Activated T-helper 9 cell treated with anti-CD3 and anti-CD28 coated beads, Interleukin-2, amount 50 U/mL, for 16 hours (primary cell): ENCODE results near the gene MAT2A.
"Not testable (repeated sequence)": the region's sequence is repeated elsewhere in the genome, so short reads cannot be mapped to it uniquely, and the experiment has no call there.

ENCODE experiments used
- DNase-seq: peaks from one replicate; pipeline ENCODE4 v3.0.0-alpha.2; 2020; ENCODE audit warnings: low read depth

MAT2A gene

DNA sequence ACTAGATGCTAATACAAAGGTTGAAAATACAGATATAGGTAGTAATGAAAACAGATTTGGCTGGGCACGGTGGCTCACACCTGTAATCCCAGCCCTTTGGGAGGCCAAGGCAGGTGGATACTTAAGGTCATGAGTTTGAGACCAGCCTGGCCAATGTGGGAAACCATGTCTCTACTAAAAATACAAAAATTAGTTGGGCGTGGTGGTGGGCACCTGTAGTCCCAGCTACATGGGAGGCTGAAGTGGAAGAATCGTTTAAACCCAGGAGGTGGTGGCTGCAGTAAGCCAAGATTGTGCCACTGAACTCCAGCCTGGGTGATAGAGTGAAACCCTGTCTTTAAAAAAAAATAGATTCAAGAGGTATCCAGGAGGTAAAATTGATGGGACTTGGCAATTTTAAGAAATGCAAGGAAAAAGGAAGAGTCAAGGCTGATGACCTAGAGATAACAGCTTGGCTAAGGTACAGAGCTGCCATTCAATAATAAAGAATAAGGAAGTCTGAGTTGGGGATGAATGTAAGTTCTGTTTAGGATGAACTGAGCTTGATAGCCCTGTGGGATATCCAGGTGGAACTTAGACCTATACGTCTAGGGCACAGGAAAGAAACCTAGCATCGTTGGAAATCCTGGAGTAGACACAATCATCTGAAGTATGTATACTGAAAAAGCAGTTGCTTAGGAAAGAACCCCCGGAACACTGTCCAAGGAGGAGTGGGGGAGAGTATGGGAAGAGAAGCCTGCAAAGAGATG is 9.1 kb downstream of the MAT2A start:
- no peak for DNase-seq

DNA sequence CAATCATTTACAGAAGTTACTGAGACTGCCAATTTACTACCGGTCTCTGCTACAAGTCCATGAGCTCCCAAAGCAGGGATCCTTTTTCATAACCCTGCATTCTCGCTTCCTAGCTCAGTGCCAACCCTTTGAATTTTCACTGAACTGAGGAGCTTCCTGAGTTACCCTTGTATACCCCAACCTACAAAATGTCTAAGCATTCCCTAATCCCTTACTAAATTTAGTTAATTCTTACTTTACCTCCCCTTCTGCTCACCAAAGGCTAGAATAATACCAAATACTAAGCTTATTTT is 9.6 kb downstream of the MAT2A start:
- no peak for DNase-seq

DNA sequence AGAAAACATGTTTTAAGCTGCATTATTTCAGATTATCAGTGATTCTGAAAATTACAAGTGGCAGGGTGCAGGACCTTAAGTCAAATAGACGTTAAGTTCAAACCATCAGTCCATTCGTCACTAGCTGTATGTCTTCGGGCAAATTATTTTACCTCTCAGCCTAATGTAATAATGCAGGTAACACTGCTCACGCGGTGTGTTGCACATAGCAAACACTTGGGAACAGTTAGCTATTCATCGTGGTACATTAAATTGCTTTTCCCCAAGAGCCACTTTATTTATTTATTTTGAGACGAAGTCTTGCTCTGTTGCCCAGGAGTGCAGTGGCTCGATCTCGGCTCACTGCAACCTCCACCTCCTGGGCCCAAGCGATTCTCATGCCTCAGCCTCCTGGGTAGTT is 10.1 kb downstream of the MAT2A start:
- no peak for DNase-seq

DNA sequence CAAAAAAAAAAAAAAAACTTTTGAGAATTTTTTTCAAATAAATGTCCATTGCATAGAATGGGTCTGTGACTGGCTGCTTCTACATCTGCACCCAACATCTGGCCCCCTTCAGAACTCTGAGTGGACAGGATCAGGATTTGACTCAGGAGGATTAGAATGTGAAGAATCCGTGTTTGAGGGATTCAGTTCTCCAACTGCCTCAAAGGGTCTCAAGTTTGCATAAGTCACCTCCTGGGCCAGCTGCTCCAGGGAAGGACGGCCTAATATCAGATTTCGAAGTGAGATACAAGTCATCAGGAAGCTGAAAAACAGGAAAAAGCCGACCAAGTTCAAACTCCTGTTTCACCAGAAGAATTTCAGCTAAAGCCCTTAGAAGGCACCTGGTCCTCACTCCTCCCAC is 10.9 kb downstream of the MAT2A start:
- DNase-seq = no peak

DNA sequence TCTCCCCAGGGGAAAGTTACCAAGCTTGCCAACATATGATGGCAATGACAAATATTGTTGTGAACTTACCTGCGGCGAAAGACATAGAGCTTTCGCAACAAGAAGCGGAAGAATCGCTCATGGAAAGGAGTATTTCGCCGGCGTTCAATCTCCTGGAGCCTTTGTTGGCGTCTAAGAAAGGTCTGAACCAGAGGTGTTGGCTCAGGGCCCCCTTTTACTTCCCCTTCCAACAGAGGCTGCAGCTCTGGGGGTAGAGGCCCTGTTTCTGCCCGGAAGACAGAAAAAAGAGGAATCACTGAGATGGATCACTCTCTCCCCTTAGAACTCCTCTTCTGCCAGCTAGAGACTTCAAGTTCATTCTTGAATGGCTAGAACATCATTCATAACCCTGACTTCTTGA is 11.5 kb downstream of the MAT2A start:
- no peak for DNase-seq

DNA sequence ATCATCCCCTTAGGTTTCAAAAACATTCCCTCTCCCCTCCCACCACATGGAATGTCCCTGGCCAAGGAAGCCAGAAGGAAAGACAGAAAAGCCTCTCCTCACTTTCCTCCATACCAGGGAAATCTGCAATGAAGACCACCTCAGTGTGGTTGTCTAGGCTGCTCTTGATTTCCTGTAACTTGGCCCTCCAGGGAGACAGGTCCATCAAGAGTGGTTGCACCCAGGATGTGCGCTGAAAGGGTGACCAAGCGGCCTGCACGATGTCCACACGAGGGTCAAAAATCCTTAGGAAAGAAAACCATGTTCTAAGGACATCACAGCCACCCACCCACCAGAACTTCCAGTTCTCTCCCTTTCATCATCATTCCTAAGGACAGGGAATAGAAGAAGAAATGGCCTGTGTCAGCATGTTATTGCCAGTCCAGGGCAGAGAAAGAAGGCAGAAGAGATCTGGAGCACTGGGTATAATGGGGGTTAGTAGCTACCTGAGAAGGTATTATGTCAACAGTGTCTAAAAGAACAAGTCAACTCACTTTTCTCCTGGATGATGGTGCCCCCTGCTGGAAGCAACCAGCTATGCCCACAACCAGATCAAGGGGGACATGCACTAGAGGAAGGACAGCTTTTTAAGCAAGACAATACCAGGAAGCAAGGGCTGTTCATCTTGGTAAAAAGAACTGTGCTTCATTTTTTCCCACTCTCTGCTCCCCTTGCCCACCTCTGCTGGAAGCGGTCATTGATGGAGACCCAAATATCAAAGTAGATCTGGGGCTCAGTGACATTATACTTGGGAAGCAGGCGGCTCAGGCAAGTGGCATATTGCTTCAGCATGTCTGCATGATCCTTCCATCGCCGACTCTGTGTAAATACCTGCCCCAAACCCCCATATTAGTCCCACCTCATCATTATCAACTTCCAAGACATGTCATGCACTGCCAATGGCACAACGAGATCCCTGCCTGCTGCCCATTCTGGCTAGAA is 13.0 kb downstream of the MAT2A start:
- peak; percentile 73 for DNase-seq

DNA sequence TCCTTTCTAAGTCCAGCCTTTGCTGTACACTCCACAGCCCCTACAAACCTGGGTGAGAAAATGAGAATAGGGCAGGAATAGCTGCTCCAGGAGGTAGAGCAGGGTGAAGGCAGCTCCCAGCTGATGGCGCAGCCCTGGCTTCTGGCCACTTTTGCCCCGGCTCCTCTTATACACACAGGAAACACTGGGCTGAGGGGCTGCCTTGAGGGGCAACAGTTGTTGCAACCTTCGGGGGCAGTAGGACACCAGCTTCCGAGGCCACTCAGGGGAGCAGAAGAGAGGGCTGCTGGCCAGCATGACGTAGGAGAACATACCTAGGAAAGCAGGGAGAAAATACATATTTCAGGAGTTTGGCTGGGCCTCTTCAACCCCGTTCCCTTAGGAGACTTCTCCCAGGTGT is 14.2 kb downstream of the MAT2A start:
- no peak for DNase-seq

DNA sequence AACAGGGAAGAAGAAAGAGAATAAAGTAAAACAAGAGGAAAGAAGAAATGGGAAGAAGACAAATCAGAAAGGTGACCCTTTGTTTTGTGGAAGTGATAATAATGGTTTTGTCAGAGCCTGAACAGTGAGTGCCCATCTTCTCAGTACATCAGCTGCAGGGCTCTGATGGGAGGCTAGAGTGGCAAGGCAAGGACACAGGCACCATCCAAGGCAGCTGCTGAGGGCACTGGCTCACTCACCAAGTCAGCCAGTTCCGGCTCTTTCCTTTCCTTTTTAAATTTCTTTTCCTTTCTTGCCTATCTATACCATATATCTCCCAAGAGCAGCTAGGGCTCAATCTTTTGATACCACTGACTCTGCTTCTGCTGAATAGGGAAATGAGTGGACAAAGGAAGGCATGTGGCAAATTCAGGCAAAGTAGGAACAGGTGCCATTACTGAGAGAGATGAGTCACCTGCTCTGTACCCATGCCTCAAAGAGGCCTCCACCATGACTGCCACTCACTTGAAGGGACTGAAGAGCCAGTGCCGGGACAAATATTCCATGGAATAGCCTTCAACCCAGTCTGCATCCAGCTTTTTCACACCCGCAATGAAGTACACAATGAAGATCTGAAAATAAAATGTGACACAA is 16.1 kb downstream of the MAT2A start:
- no peak for DNase-seq

DNA sequence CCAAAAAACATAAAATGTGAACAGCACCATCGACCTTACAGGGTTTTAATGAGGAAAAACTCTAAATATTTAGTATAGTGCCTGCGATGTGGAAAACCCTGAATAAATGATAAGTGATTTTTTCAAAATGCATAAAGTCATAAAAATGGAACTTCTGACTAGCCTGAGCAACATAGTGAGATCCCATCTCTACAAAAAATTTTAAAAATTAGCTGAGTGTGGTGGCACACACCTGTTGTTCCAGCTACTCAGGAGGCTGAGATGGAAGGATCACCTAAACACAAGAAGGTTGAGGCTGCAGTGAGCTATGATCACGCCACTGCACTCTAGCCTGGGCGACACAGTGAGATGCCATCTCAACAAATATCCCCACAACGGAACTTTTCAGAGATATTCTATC is 18.2 kb downstream of the MAT2A start:
- DNase-seq = no peak

DNA sequence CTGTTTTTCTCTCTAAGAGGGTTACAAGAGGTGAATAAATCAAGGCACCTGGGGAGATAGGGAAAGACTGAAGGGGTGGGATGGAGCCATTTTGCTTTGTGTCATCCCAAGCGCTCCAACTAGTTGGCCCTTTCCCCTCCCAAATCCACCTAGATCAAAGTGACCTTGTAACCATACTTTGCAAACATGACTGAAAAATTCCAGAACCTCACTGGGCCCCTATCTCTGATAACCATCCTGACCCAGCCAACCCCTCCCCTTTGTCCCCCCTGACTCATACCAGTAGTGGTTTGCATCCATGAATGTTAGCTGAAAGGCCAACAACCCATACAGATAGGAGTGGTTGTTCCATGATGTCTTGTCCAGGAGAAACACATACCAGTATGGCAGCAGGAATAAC is 19.2 kb downstream of the MAT2A start:
- DNase-seq = no peak

DNA sequence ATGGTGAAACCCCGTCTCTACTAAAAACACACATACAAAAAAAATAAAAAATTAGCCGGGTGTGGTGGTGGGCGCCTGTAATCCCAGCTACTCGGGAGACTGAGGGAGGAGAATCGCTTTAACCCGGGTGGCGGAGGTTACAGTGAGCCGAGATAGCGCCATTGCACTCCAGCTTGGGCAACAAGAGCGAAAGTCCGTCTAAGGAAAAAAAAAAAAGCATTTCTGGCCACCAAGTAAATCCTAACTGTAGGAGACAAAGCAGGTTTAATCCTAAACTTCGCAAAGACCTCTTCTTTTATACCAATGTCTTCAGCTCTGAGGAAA is 21.4 kb downstream of the MAT2A start:
- DNase-seq = not testable (repeated sequence)

DNA sequence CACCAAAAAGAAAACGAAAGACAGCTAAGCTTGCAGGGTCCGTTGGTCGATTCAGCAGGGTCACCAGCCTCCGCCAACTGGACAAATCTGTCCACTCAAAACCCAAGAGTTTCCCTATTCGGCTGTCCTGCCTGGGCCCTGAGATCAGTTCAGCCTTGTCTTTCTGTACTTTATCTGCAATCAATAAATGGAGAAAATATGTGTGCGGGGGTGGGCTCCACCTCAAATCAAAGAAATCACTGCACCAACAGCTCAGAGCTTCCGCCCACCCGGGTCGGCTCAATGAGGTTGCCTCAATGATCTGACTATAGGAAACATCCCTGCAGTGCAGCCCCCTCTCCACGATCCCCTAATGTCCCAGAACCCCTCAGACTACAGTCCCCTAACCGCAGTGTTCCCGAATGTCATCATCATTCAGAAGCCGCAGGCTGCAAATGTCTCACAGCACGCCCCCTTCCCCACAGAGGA is 21.9 kb downstream of the MAT2A start:
- no peak for DNase-seq

DNA sequence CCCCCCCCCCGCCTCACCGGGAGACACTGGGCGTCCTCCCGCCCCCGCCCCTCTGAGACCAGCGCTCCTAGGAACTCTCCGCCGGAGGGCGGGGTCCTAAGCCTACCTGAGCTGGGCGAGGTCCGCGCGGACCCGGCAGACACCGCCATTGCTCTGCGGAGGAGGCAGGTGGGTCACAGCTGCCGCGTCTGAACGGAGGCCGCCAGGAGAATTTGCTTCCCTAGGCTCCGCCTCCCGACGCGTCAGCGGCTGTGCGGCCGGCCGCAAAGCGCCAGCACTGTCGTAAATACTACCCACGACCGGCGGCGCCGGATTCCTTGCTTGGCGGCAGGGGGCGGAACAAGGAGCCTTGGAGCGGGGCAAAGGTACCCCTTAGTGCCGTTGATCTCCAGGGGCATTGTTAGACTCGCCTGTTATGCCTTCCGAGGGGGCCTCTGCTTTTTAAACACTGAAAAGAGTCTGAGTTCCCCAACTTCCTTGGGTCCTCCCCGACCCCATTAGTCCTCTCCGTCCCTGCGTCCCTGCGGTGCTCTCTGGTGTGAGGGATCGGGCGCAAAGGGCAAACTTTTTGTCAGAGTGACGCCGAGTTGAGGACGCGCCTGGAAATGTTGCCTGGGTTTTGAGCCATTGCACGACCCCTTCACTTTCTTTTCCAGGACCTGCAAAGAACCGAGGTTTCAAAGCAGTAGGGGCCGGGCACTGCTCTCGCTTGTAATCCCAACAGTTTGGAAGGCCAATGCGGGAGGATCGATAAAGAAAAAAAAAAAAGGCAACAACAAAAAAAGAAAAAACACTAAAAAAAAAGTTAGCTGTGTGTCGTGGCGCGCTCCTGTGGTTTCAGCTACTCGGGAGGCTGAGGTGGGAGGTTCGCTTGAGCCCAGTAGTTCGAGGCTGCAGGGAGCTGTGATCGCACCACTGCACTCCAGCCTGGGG is 22.6 kb downstream of the MAT2A start, which contains the start of gene GGCX:
TSS of gene GGCX (minus strand) at position 214 of the 933 bp plus-strand sequence. CDS start at position 149, 65 bp downstream.
- peak; percentile 92 for DNase-seq

DNA sequence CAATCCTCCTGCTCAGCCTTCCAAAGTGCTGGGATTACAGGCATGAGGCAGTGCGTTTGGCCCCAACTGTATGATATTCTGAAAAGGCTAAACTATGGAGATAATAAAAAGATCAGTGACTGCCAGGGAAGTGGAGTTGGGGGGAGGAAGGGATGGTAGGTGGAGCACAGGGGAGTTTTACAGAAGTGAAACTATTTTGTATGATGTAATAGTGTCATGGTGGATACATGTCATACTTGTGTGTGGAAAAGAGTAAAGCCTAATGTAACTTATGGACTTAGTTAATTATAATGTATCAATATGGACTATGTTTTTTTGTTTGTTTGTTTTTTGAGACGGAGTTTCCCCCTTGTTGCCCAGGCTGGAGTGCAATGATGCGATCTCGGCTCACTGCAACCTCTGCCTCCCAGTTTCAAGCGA is 25.2 kb downstream of the MAT2A start:
- DNase-seq = no peak

DNA sequence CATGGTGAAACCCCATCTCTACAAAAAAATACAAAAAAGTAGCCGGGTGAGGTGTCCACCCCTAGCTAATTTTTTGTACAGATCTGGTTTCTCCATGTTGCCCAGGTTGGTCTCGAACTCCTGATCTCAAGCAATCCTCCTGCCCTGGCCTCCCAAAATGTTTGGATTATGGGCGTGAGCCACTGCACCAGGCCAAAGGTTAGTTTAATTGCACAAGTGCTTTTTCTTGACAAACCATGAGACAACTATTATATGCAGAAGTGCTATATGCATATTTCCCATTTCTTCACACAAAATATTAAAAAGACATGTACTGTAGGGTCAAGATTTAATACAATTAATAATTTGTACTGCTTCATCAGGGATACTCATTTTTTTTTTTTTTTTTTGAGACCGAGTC is 27.3 kb downstream of the MAT2A start:
- no peak for DNase-seq

DNA sequence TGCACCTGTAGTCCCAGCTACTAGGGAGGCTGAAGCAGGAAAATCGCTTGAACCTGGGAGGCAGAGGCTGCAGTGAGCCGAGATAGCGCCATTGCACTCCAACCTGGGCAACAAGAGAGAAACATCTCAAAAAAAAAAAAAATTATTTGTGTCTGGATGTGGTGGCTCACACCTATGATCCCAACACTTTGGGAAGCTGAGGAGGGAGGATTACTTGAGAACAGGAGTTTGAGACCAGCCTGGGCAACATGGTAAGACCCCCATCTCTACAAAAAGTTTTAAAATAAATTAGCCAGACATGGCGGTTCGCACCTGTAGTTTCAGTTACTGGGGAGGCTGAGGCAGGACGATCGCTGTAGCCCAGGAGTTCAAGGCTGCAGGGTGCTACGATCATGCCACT is 36.8 kb downstream of the MAT2A start:
- DNase-seq = no peak

DNA sequence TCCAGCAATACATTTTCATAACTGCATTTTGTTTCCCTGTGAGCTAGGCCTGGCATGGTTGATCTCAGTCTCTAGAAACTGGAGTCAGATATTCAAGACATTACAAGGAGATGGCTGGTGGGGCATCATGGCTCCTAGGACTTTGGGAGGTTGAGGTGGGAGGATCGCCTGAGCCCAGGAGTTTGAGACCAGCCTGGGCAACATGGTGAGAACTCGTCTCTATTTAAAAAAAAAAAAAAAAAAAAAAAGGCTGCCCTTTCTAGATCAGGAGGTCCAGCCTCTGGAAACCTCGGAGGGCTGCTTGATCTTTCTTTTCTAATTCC is 38.1 kb downstream of the MAT2A start:
- no peak for DNase-seq

DNA sequence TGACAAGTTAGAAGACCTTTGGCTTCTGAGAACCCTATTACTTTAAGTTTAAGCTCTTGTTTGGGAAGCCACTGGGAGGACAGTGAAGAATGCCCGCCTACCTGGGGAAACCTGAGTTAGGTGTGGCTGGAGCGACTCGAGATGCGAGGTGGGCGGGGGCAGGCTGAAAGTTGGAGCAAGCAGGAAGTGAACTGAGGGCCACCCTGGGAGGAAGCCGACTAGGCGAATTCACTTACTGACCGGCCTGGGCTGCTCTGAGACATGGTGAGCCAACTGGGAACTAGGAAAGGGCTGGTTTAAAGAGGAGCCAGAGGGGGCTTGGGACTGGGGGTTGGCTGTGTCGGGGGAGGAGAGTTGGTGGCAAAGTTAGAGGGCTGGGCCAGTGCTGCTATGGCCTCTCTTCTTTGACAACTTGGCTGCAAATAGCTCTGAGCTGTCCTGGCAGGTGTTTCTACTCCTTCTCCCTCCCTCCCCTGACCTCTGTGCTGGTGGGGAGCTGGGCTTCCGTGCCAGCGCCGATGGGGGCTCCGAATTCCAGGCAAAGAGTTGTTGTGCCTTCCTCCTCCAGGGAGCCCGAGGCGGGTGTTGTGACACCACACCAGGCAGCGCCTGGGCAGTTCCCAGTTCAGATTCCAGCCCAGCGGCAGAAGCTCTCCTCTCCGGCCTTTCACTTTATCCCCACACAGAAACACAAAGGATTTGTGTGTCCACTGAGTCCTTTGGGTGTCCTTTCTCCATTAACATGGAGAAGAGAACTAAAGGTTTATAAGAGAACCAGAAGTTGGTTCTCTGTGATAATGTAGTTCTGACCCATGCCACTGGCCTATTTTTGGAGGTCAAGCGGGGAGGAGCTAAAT is 38.6 kb downstream of the MAT2A start, which contains the start of gene VAMP8:
TSS of gene VAMP8 (plus strand) at position 201 of the 857 bp plus-strand sequence. CDS start at position 262, 61 bp downstream.
- peak; percentile 51 for DNase-seq

DNA sequence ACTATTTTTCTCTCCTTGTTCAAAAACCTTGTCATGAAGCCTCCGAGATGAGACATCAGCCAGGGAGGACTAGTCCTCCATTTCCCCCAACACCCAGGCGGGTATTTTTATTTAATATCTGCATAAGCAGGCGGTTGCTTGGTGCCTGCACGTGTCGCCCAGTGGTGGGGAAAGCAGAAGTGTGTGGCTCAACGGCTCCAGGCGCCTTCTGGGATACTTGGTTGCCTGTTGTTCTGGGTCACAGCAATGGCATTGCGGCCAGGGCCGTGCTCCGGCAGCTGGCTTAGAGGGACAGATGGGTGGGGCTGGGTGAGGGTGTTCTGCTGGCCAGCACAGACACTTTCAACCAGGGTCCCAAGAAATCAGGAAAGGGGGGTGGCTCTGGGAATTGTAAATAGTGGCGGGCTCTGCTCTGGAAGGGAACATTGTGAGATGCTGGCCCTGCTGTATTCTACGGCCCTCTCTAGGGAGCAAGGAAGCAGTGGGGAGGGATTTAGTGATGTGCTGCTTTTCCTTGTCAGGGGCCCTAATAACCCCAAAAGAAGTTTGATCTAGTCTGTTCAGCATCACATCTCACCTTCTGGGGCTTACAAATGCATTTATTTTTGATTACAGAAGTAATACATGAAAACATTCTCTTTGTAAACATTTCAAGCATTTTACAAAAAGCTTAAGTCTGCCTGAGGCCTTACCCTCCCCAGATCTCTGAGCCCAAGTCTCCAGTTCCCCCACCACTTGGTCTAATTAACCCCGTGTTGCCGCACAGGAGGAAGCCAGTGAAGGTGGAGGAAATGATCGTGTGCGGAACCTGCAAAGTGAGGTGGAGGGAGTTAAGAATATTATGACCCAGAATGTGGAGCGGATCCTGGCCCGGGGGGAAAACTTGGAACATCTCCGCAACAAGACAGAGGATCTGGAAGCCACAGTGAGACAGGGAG is 39.5 kb downstream of the MAT2A start:
- DNase-seq = no peak
